ENCODE results near the gene DLG2. TPM values are rescaled to one million over a fixed set of nuclear protein-coding genes. Genes with fewer than 3 reads are reported as not detected.

The DLG2 gene
- total and polyA plus RNA-seq, 9 of the 15 experiments (the other 6 are each of a cell fraction or from before 2014, with no cell fraction given) = 0.52 to 1.6 (median 0.95) TPM

DNA sequence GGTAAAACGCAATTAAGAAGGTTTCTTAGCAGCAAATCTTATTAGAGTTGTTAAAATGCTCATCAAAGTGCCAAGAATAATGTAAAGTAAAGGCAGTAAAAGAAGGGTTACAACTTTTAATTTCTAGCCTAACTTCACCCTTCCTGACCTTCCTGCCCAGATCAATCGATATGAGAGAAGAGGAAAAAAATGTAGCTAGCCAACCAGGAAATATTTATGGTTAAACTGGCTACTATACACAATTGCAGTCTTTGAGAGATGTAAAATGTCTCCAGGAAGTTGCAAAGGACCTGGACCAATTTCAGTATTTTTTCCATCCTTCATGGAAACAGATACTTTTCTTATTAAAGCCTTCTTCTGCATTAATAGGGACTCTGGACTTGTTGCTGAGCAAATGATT is 2199.2 kb downstream of the DLG2 start:
- CTCF ChIA-PET (ENCODE audit: low intra/inter-chr PET ratio) = no interaction called here
- Histone ChIP-seq H3K79me2 (ENCODE audit: control insufficient read depth, insufficient read depth, low read length) (no peaks in the 10 kb centered on the region), H3K4me2 (ENCODE audit: insufficient read depth, low read length) (no peak overlapping the region), H3K27ac (ENCODE audit: extremely low read depth, low read depth, low read length) (no peak overlapping the region), H3K36me3 (ENCODE audit: control insufficient read depth, insufficient read depth, low read length) (no peaks in the 10 kb centered on the region), H3K9me1 (ENCODE audit: control insufficient read depth, insufficient read depth, low read length) (no peaks in the 10 kb centered on the region), H3K9ac (ENCODE audit: insufficient read depth in 1 of 2, low read depth in 2 of 2, low read length in 2 of 2) (no peak overlapping the region), H3K4me1 (replicated peaks in 1 of 2; ENCODE audit: control insufficient read depth in 2 of 2, insufficient read depth in 2 of 2, low read length in 2 of 2) (no peaks in the 10 kb centered on the region), H4K20me1 (replicated peaks; ENCODE audit: control insufficient read depth, insufficient read depth, low read length) (no peaks in the 10 kb centered on the region), H3K27me3 (ENCODE audit: control insufficient read depth in 2 of 2, insufficient read depth in 2 of 2, low read length in 2 of 2) (no peaks in the 10 kb centered on the region), H2AFZ (ENCODE audit: low read depth, low read length) (no peak overlapping the region), H3K4me3 (no peak overlapping the region), H3K9me3 (replicated peaks; ENCODE audit: control insufficient read depth, insufficient read depth, low read depth, low read length) (no peaks in the 10 kb centered on the region)
- 0% methylated on average over 2 of the region's 2 CpGs for WGBS (ENCODE audit: insufficient coverage, low coverage, missing lambda C conversion rate)
- BruUV-seq (replicated peaks) = no TSS peak
- in situ Hi-C loops (cut with MboI) (no loop called here), intact Hi-C loops (cut with micrococcal nuclease) (no loop called here)
- no peak for ATAC-seq
- no peak for FAIRE-seq
- POLR2A ChIA-PET = interaction anchor here (1.2 kb wide), 1 partner anchor 18 kb away, joined by 3 read pairs; no protein-coding TSS in a partner anchor
- no peak for DNase-seq (ENCODE audit: extremely low read depth in 1 of 4, low spot score in 3 of 4)
- no peak for TF ChIP-seq IRF2 (CRISPR knock-in tag; IDR thresholded peaks at IDR 0.05)
- TF ChIP-seq ZNF324 (CRISPR knock-in tag; IDR thresholded peaks at IDR 0.05) = no peak
- TF ChIP-seq ZFP30 (CRISPR knock-in tag; IDR thresholded peaks at IDR 0.05; ENCODE audit: borderline replicate concordance) = no peak
- TF ChIP-seq PYGO2 (tag; IDR thresholded peaks at IDR 0.05) = no peak
- TF ChIP-seq NFIX (CRISPR knock-in tag; IDR thresholded peaks at IDR 0.05; ENCODE audit: low read depth) = no peak
- no peak for TF ChIP-seq SRF (CRISPR knock-in tag; IDR thresholded peaks at IDR 0.05)
- TF ChIP-seq, protein P1, sequence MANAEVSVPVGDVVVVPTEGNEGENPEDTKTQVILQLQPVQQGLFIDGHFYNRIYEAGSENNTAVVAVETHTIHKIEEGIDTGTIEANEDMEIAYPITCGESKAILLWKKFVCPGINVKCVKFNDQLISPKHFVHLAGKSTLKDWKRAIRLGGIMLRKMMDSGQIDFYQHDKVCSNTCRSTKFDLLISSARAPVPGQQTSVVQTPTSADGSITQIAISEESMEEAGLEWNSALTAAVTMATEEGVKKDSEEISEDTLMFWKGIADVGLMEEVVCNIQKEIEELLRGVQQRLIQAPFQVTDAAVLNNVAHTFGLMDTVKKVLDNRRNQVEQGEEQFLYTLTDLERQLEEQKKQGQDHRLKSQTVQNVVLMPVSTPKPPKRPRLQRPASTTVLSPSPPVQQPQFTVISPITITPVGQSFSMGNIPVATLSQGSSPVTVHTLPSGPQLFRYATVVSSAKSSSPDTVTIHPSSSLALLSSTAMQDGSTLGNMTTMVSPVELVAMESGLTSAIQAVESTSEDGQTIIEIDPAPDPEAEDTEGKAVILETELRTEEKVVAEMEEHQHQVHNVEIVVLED (CRISPR knock-in tag; IDR thresholded peaks at IDR 0.05) = no peak
- no peak for TF ChIP-seq NONO (IDR thresholded peaks at IDR 0.05; ENCODE audit: low read depth in 2 of 2, low read length in 1 of 2)
- TF ChIP-seq ZNF75A (CRISPR knock-in tag; IDR thresholded peaks at IDR 0.05) = no peak
- no peak for TF ChIP-seq BMI1 (IDR thresholded peaks at IDR 0.05; ENCODE audit: low read length)
- no peak for TF ChIP-seq CBX2 (IDR thresholded peaks at IDR 0.05; ENCODE audit: insufficient read depth, low read length, poor library complexity, severe bottlenecking)
- no peak for TF ChIP-seq NR2F6 (CRISPR knock-in tag; IDR thresholded peaks at IDR 0.05)
- TF ChIP-seq ZNF140 (CRISPR knock-in tag; IDR thresholded peaks at IDR 0.05) = no peak
- TF ChIP-seq, protein P2, sequence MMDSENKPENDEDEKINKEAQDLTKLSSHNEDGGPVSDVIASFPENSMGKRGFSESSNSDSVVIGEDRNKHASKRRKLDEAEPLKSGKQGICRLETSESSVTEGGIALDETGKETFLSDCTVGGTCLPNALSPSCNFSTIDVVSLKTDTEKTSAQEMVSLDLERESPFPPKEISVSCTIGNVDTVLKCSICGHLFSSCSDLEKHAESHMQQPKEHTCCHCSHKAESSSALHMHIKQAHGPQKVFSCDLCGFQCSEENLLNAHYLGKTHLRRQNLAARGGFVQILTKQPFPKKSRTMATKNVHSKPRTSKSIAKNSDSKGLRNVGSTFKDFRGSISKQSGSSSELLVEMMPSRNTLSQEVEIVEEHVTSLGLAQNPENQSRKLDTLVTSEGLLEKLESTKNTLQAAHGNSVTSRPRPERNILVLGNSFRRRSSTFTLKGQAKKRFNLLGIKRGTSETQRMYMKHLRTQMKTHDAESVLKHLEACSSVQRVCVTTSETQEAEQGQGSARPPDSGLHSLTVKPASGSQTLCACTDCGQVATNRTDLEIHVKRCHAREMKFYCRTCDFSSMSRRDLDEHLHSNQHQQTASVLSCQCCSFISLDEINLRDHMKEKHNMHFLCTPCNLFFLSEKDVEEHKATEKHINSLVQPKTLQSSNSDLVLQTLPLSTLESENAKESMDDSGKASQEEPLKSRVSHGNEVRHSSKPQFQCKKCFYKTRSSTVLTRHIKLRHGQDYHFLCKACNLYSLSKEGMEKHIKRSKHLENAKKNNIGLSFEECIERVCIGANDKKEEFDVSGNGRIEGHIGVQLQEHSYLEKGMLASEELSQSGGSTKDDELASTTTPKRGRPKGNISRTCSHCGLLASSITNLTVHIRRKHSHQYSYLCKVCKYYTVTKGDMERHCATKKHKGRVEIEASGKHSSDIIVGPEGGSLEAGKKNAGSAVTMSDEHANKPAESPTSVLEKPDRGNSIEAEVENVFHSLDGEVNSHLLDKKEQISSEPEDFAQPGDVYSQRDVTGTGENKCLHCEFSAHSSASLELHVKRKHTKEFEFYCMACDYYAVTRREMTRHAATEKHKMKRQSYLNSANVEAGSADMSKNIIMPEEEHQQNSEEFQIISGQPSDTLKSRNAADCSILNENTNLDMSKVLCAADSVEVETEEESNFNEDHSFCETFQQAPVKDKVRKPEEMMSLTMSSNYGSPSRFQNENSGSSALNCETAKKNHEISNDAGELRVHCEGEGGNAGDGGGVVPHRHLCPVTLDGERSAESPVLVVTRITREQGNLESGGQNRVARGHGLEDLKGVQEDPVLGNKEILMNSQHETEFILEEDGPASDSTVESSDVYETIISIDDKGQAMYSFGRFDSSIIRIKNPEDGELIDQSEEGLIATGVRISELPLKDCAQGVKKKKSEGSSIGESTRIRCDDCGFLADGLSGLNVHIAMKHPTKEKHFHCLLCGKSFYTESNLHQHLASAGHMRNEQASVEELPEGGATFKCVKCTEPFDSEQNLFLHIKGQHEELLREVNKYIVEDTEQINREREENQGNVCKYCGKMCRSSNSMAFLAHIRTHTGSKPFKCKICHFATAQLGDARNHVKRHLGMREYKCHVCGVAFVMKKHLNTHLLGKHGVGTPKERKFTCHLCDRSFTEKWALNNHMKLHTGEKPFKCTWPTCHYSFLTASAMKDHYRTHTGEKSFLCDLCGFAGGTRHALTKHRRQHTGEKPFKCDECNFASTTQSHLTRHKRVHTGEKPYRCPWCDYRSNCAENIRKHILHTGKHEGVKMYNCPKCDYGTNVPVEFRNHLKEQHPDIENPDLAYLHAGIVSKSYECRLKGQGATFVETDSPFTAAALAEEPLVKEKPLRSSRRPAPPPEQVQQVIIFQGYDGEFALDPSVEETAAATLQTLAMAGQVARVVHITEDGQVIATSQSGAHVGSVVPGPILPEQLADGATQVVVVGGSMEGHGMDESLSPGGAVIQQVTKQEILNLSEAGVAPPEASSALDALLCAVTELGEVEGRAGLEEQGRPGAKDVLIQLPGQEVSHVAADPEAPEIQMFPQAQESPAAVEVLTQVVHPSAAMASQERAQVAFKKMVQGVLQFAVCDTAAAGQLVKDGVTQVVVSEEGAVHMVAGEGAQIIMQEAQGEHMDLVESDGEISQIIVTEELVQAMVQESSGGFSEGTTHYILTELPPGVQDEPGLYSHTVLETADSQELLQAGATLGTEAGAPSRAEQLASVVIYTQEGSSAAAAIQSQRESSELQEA (IDR thresholded peaks at IDR 0.05; ENCODE audit: low read depth) = no peak

Data from K562 (cell line).